Measurements from ENCODE around the gene ITPR1.

ITPR1 gene

DNA sequence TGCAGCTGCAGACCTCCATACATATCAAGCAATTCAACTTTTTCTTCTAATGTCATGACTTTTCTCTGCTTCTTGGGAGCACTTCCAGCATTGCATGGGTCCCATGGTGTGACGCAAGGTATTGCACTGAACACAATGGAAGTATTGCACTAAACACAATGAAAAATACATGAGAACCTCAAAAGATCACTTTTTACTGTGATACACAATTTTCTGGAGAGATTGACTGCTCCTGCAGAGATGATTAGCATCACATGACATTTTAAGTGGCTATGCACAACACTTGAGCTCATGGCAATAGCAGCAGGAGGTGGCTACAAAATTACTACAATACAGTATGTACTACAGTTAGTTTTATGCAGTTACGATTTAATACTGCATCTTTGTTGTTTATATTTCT is 372.6 kb downstream of the ITPR1 start:
- Mint-ChIP-seq H3K27me3 (no peaks in the 10 kb centered on the region), H3K4me1 (no peaks in the 10 kb centered on the region), H3K9me3 (peaks cover 5% of the 10 kb centered on the region), H3K36me3 (peaks cover 8% of the 10 kb centered on the region), H3K27ac (no peak overlapping the region), H3K4me3 (no peak overlapping the region)
- ATAC-seq (ENCODE audit: low read depth), result no peak
- no peak for DNase-seq (ENCODE audit: low spot score in 2 of 2)

GRCh38 chr3:4866866-4867265 is 373.7 kb downstream of the ITPR1 start:
- Mint-ChIP-seq H3K4me1 (no peaks in the 10 kb centered on the region), H3K9me3 (peaks cover 2% of the 10 kb centered on the region), H3K36me3 (peaks cover 4% of the 10 kb centered on the region), H3K27me3 (no peaks in the 10 kb centered on the region), H3K4me3 (no peak overlapping the region), H3K27ac (no peak overlapping the region)
- no peak for ATAC-seq (ENCODE audit: low read depth)
- no peak for DNase-seq (ENCODE audit: low spot score in 2 of 2)

- H3K4me1 Mint-ChIP-seq, result no peaks in the 10 kb centered on the region
- H3K27me3 Mint-ChIP-seq, result no peaks in the 10 kb centered on the region
- no peaks in the 10 kb centered on the region for H3K36me3 Mint-ChIP-seq
- no peaks in the 10 kb centered on the region for H3K9me3 Mint-ChIP-seq
- ATAC-seq (ENCODE audit: low read depth) (no peak), DNase-seq (ENCODE audit: low spot score in 2 of 2) (no peak)
- H3K27ac Mint-ChIP-seq, result no peak overlapping the region
- no peak overlapping the region for H3K4me3 Mint-ChIP-seq
Measured at GRCh38 chr3:4877173-4877787, 384.1 kb downstream of the ITPR1 start.

DNA sequence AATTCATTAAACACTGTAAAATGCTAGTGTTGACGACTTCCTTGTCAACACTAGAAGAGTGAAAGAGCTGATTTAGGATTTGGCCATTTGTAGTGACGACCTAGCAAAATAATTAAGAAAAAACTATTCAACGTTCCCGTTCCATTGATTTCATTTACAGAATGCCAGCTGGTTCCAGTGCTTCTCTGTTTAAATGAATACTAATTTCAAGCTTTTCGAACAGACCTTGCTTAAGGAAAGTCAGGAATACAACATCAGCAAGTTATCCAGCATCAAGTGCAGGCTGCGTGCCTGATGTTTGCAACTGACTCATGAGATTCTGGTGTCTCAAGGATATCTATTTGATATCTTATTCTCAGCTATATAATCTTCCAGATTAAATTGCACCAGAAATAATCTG is 387.7 kb downstream of the ITPR1 start:
- H3K36me3 Mint-ChIP-seq, result no peaks in the 10 kb centered on the region
- no peaks in the 10 kb centered on the region for H3K4me1 Mint-ChIP-seq
- no peak for DNase-seq (ENCODE audit: low spot score in 2 of 2)
- H3K27ac Mint-ChIP-seq, result no peak overlapping the region
- no peaks in the 10 kb centered on the region for H3K27me3 Mint-ChIP-seq
- no peaks in the 10 kb centered on the region for H3K9me3 Mint-ChIP-seq
- no peak overlapping the region for H3K4me3 Mint-ChIP-seq
- no peak for ATAC-seq (ENCODE audit: low read depth)

GRCh38 chr3:4882548-4882947 is 389.4 kb downstream of the ITPR1 start:
- DNase-seq (ENCODE audit: low spot score in 2 of 2) (no peak), ATAC-seq (ENCODE audit: low read depth) (no peak)
- Mint-ChIP-seq H3K9me3 (no peaks in the 10 kb centered on the region), H3K4me1 (no peaks in the 10 kb centered on the region), H3K27me3 (no peaks in the 10 kb centered on the region), H3K36me3 (no peaks in the 10 kb centered on the region), H3K27ac (no peak overlapping the region), H3K4me3 (no peak overlapping the region)

- Mint-ChIP-seq H3K27me3 (no peaks in the 10 kb centered on the region), H3K27ac (no peak overlapping the region), H3K36me3 (no peaks in the 10 kb centered on the region), H3K9me3 (no peaks in the 10 kb centered on the region), H3K4me3 (no peak overlapping the region), H3K4me1 (no peaks in the 10 kb centered on the region)
- DNase-seq (ENCODE audit: low spot score in 2 of 2) (no peak), ATAC-seq (ENCODE audit: low read depth) (no peak)
Measured at GRCh38 chr3:4883011-4883410, 389.9 kb downstream of the ITPR1 start.

DNA sequence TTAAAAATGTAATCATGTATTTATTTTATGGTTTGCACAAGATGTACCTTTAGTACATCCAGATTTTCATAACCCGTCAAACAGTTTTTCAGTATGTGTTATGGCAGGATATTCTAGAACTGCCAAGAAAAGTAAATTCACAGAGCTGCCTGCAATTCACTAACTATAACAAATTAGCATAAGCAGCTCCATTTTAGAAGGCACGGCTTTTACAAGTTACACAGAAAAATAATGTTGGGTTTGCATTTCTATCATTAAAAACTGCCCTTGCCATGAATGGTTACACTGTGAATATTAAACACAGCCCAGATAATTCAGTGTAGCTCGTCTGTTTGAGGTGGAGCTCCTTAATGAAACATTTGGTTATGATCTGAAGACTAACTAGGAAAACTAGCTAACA is 391.7 kb downstream of the ITPR1 start:
- H3K4me3 Mint-ChIP-seq, result no peak overlapping the region
- ATAC-seq (ENCODE audit: low read depth), result no peak
- H3K4me1 Mint-ChIP-seq, result peaks cover 12% of the 10 kb centered on the region
- H3K36me3 Mint-ChIP-seq, result no peaks in the 10 kb centered on the region
- DNase-seq (ENCODE audit: low spot score in 2 of 2), result no peak
- H3K9me3 Mint-ChIP-seq, result no peaks in the 10 kb centered on the region
- no peaks in the 10 kb centered on the region for H3K27me3 Mint-ChIP-seq
- H3K27ac Mint-ChIP-seq, result no peak overlapping the region

GRCh38 chr3:4885316-4885715 is 392.2 kb downstream of the ITPR1 start:
- Mint-ChIP-seq H3K36me3 (no peaks in the 10 kb centered on the region), H3K4me1 (peaks cover 12% of the 10 kb centered on the region), H3K4me3 (no peak overlapping the region), H3K9me3 (no peaks in the 10 kb centered on the region), H3K27ac (no peak overlapping the region), H3K27me3 (no peaks in the 10 kb centered on the region)
- ATAC-seq (ENCODE audit: low read depth), result no peak
- no peak for DNase-seq (ENCODE audit: low spot score in 2 of 2)

GRCh38 chr3:4886448-4886847 is 393.3 kb downstream of the ITPR1 start:
- no peak overlapping the region for H3K4me3 Mint-ChIP-seq
- no peaks in the 10 kb centered on the region for H3K36me3 Mint-ChIP-seq
- peaks cover 12% of the 10 kb centered on the region for H3K4me1 Mint-ChIP-seq
- no peak overlapping the region for H3K27ac Mint-ChIP-seq
- H3K27me3 Mint-ChIP-seq, result no peaks in the 10 kb centered on the region
- DNase-seq (ENCODE audit: low spot score in 2 of 2) (no peak), ATAC-seq (ENCODE audit: low read depth) (no peak)
- no peaks in the 10 kb centered on the region for H3K9me3 Mint-ChIP-seq

GRCh38 chr3:4887177-4887576 is 394.0 kb downstream of the ITPR1 start:
- DNase-seq (ENCODE audit: low spot score in 2 of 2), result no peak
- no peak overlapping the region for H3K27ac Mint-ChIP-seq
- no peak overlapping the region for H3K4me3 Mint-ChIP-seq
- H3K4me1 Mint-ChIP-seq, result peaks cover 12% of the 10 kb centered on the region
- ATAC-seq (ENCODE audit: low read depth), result no peak
- no peaks in the 10 kb centered on the region for H3K27me3 Mint-ChIP-seq
- no peaks in the 10 kb centered on the region for H3K9me3 Mint-ChIP-seq
- no peaks in the 10 kb centered on the region for H3K36me3 Mint-ChIP-seq

DNA sequence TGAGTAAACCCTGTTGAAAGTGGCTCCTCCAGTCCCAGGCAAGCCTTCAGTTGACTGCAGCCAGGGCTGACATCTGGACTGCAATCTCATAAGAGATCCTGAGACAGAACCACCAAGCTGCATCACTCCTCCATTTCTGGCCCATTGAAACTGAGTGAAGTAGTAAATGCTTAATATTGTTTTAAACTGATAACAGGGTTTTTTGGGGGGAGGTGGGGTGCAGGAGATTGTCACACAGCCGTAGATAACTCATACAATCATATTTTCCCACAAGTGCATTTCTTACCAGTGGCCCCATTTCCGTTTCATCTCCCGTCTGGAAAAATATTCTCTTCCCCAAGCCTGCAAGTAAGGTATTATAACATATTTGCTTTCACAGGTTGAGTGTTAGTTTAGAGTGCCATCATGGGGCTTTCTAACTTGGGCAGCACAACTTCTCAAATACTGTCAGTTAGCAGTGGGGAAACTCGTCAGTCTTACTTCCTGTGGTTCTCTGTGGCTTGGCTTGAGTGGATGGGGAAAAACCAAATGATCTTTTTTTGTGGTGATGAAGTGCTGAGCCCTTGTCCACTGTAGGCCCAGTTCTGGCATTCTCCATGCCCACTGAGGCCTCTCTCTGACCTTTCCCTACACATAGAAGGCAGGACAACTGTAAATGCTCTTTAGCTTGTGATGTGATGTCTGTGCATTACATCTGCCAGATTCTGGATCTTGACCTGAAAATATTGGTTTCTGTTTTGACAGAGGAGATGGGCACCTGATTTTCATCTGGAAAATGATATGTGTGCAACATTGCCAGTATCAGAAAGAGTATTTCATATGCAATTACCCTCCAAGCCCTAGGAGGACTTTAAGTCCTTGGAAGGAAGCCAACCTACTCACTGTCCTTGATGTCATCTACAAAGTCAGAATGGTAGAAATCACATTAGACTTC is 396.0 kb downstream of the ITPR1 start:
- H3K36me3 Mint-ChIP-seq, result no peaks in the 10 kb centered on the region
- no peak overlapping the region for H3K4me3 Mint-ChIP-seq
- DNase-seq (ENCODE audit: low spot score in 2 of 2), result no peak
- no peaks in the 10 kb centered on the region for H3K9me3 Mint-ChIP-seq
- H3K27ac Mint-ChIP-seq, result peak overlapping the region; percentile 31
- H3K27me3 Mint-ChIP-seq, result no peaks in the 10 kb centered on the region
- peaks cover 15% of the 10 kb centered on the region for H3K4me1 Mint-ChIP-seq
- peak; percentile 83 for ATAC-seq (ENCODE audit: low read depth)

DNA sequence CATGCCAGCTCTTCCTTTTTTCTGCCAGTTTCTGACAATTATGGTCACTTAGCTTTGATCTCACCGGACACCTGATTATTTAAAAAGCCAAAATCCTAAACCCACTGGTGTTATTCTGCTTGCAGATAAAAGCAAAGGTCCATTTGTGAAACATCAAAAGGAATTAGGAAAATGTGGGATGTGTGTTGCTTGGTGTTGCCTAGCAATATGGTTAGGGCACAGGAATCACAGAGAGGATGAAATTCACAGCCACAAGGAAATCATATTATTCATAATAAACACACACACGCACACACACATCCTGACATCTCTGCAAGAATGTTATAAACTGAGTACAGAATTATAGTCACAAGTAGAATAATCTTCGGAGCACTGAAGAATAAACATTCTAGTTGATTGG is 396.7 kb downstream of the ITPR1 start:
- DNase-seq (ENCODE audit: low spot score in 2 of 2) (no peak), ATAC-seq (ENCODE audit: low read depth) (no peak)
- Mint-ChIP-seq H3K9me3 (no peaks in the 10 kb centered on the region), H3K36me3 (no peaks in the 10 kb centered on the region), H3K4me3 (no peak overlapping the region), H3K27me3 (no peaks in the 10 kb centered on the region), H3K4me1 (peaks cover 15% of the 10 kb centered on the region), H3K27ac (no peak overlapping the region)

- Mint-ChIP-seq H3K9me3 (no peaks in the 10 kb centered on the region), H3K36me3 (no peaks in the 10 kb centered on the region), H3K27ac (no peak overlapping the region), H3K4me1 (peaks cover 6% of the 10 kb centered on the region), H3K4me3 (no peak overlapping the region), H3K27me3 (no peaks in the 10 kb centered on the region)
- DNase-seq (ENCODE audit: low spot score in 2 of 2) (no peak), ATAC-seq (ENCODE audit: low read depth) (no peak)
Measured at GRCh38 chr3:4894891-4895530, 401.9 kb downstream of the ITPR1 start.

GRCh38 chr3:4895838-4896237 is 402.7 kb downstream of the ITPR1 start:
- ATAC-seq (ENCODE audit: low read depth), result no peak
- Mint-ChIP-seq H3K4me3 (no peak overlapping the region), H3K9me3 (no peaks in the 10 kb centered on the region), H3K27me3 (no peaks in the 10 kb centered on the region), H3K4me1 (peaks cover 6% of the 10 kb centered on the region), H3K27ac (no peak overlapping the region), H3K36me3 (no peaks in the 10 kb centered on the region)
- no peak for DNase-seq (ENCODE audit: low spot score in 2 of 2)

Measured in memory B cell (primary cell).